ENCODE results near the gene SH3BP4.

SH3BP4 gene

DNA sequence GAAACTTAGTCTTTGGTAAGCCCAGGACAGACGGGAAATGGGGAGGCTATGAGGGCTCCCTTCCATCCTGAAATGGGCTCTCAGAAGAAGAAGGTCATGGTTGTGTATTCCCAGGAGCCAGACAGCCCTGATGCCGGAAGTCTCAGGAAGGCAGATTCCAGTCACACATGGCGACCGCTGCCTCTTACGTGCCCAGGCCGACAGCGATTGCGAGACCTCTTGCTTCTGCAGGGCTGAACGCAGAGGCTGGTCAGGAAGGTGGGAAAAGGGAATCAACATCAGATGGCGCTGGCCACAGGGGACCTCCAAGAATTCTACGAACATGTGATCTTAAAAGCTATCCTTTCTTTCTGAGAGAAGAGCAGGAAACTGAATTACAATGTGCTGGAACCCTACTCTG, 22.8 kb upstream of the SH3BP4 start:
- in situ Hi-C loops (cut with MboI; ENCODE audit: low sequenced_read_pairs): no loop called here
- no peaks in the 10 kb centered on the region for H3K36me3 ChIP-seq (replicated peaks)
- H3K4me1 ChIP-seq: no peaks in the 10 kb centered on the region
- no peaks in the 10 kb centered on the region for H3K9me3 ChIP-seq
- no peaks in the 10 kb centered on the region for H3K27me3 ChIP-seq (ENCODE audit: low read depth)
- H3K4me3 ChIP-seq: no peak overlapping the region
- no peak for DNase-seq (ENCODE audit: low spot score in 2 of 2)

DNA sequence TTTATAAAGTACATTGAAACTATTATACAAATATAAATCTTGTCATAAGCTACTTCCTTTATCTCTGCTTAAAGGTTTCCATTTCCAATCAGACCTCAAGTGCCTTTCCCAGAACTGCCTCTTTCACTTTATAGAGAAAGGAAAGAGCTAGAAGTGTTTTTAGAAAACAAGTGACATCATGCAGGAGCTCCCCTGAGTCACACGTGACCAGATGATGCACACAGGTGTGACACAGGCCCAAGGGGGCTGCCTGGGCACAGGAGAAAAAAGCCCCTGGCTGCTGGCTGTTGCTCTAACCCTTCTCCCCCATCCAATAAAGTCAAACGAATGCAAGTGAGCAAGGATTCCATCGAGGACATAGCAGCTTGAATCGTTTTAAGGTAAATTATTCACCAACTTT, 21.4 kb upstream of the SH3BP4 start:
- DNase-seq (ENCODE audit: low spot score in 2 of 2): no peak
- Histone ChIP-seq H3K4me3 (no peak overlapping the region), H3K9me3 (no peaks in the 10 kb centered on the region), H3K36me3 (replicated peaks) (no peaks in the 10 kb centered on the region), H3K27me3 (ENCODE audit: low read depth) (no peaks in the 10 kb centered on the region), H3K4me1 (no peaks in the 10 kb centered on the region)
- in situ Hi-C loops (cut with MboI; ENCODE audit: low sequenced_read_pairs): no loop called here

DNA sequence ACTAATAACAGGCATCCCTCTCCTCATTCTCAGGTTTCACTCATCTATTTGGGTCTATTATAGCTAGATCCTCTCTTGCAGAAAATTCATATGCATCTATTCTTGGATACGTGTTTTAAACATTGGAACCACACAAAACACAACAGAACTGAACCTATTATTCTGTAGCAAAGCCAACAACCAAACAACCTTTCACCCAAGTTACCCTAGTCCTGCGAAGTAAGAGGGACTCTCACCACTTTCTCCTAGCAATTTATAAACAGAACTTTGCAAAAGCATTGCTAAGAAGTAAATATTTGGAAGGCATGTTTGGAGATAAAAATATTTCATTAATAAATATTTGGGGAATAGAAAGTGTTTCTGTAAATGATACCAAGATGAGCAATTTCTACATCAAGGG, 20.4 kb upstream of the SH3BP4 start:
- no peaks in the 10 kb centered on the region for H3K4me1 ChIP-seq
- DNase-seq (ENCODE audit: low spot score in 2 of 2): no peak
- H3K9me3 ChIP-seq: no peaks in the 10 kb centered on the region
- no peak overlapping the region for H3K4me3 ChIP-seq
- no peaks in the 10 kb centered on the region for H3K27me3 ChIP-seq (ENCODE audit: low read depth)
- H3K36me3 ChIP-seq (replicated peaks): no peaks in the 10 kb centered on the region
- in situ Hi-C loops (cut with MboI; ENCODE audit: low sequenced_read_pairs): no loop called here

DNA sequence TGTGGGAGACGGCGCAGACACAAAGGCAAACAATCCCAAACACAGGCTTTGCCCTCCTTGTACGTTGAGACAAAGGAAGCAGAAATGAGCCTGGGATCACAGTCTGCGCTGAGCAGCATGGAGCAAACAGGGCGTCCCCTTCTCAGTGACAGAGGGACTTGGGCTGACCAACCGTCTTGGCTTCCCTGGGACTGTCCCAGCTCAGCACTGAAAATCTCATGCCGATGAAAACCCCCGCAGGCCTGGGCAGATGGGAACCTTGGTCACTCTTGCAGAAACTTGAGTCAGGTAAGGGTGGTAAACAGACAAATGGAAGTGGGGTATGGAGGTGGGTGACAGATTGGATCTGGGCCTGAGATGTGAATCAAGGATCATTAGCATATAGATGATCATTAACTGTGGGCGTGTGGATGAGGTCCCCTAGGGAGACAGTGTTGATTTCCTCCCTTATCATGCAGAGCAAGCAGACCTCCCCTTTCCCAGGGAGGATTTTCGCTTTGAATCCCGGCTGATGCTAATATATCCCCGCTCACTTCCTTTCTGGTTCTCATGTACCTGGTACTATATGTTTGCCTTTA, 19.1 kb upstream of the SH3BP4 start:
- H3K36me3 ChIP-seq (replicated peaks): no peaks in the 10 kb centered on the region
- H3K9me3 ChIP-seq: no peaks in the 10 kb centered on the region
- H3K4me1 ChIP-seq: no peaks in the 10 kb centered on the region
- H3K4me3 ChIP-seq: no peak overlapping the region
- in situ Hi-C loops (cut with MboI; ENCODE audit: low sequenced_read_pairs): no loop called here
- DNase-seq (ENCODE audit: low spot score in 2 of 2): no peak
- no peaks in the 10 kb centered on the region for H3K27me3 ChIP-seq (ENCODE audit: low read depth)

DNA sequence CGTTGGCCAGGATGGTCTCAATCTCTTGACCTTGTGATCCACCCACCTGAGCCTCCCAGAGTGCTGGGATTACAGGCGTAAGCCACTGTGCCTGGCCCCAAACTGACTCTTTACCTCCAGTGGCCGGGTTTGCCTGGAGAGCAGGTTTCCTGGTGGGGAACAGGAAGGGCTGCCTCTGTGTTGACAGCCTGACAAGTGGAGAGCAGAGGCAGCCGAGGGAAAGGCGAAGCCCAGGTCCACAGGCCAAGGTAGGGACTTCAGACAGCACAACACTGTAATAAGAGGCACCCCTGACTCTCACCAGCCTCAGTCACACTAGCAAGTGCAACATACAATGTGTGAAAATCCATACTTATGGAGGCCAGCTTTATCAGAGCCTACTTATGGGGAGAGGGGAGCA, 16.5 kb upstream of the SH3BP4 start:
- no peaks in the 10 kb centered on the region for H3K27me3 ChIP-seq (ENCODE audit: low read depth)
- no peak overlapping the region for H3K4me3 ChIP-seq
- H3K9me3 ChIP-seq: no peaks in the 10 kb centered on the region
- no peak for DNase-seq (ENCODE audit: low spot score in 2 of 2)
- in situ Hi-C loops (cut with MboI; ENCODE audit: low sequenced_read_pairs): no loop called here
- H3K36me3 ChIP-seq (replicated peaks): no peaks in the 10 kb centered on the region
- H3K4me1 ChIP-seq: no peaks in the 10 kb centered on the region

DNA sequence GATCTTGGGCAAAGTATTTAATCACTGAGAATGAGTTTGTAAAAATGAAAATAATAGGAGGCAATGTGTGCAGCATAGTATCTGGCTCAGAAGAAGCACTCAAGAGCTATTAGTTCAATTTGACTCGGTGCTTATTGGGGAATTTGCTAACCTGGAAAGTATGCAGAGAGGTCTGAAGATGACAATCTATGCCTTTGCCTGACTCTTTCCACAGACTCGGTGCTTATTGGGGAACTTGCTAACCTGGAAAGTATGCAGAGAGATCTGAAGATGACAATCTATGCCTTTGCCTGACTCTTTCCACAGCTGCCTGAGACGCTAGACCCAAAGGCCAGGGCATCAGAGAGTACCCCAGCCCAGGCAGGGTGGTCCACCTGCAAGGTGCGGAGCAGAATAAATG, 12.2 kb upstream of the SH3BP4 start:
- Histone ChIP-seq H3K36me3 (replicated peaks) (no peaks in the 10 kb centered on the region), H3K27me3 (ENCODE audit: low read depth) (peaks cover 4% of the 10 kb centered on the region), H3K4me1 (no peaks in the 10 kb centered on the region), H3K4me3 (no peak overlapping the region), H3K9me3 (no peaks in the 10 kb centered on the region)
- in situ Hi-C loops (cut with MboI; ENCODE audit: low sequenced_read_pairs): no loop called here
- DNase-seq (ENCODE audit: low spot score in 2 of 2): no peak

DNA sequence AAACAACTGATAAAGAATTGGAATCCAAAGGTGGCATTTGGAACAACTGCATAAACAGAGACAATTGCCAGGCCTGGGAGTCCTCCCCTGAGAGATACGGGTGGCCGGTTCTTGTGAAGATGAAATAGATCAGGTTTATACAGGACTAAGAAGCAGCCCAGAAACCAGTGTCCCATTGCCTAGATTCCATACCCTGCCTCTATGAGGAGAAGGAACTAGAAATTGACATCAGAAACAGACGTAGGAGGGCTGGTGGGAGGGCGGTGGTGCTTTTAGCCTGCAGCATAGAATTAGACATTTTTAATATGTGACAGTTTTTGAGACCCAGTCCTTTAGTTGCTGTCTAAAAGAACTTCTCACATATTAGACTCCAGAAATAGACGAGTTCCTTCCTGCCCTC, 11.8 kb upstream of the SH3BP4 start:
- H3K9me3 ChIP-seq: no peaks in the 10 kb centered on the region
- no peak for DNase-seq (ENCODE audit: low spot score in 2 of 2)
- in situ Hi-C loops (cut with MboI; ENCODE audit: low sequenced_read_pairs): no loop called here
- no peaks in the 10 kb centered on the region for H3K36me3 ChIP-seq (replicated peaks)
- peaks cover 4% of the 10 kb centered on the region for H3K27me3 ChIP-seq (ENCODE audit: low read depth)
- H3K4me1 ChIP-seq: no peaks in the 10 kb centered on the region
- no peak overlapping the region for H3K4me3 ChIP-seq

DNA sequence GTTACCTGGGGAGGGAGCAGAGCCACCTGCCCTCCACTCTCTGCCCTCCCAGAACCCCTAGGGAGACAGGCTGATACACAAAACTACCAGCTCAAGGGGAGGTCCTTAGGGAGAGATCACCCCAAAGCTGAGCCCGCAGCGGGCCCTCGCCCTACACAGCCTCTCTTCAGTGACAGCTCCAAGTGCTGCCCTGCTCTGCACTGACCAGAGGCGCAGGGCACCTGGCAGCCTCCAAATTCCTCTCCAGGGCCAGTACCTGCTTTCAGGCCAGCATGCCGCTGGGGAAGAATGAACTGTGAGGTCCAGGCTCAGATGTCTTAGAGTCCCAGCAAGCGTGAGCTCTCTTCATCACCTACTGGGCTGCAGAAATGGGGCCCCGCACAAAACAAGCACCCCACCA, 11.3 kb upstream of the SH3BP4 start:
- H3K27me3 ChIP-seq (ENCODE audit: low read depth): peaks cover 4% of the 10 kb centered on the region
- no peaks in the 10 kb centered on the region for H3K4me1 ChIP-seq
- no peak overlapping the region for H3K4me3 ChIP-seq
- in situ Hi-C loops (cut with MboI; ENCODE audit: low sequenced_read_pairs): no loop called here
- H3K9me3 ChIP-seq: no peaks in the 10 kb centered on the region
- H3K36me3 ChIP-seq (replicated peaks): no peaks in the 10 kb centered on the region
- DNase-seq (ENCODE audit: low spot score in 2 of 2): no peak

DNA sequence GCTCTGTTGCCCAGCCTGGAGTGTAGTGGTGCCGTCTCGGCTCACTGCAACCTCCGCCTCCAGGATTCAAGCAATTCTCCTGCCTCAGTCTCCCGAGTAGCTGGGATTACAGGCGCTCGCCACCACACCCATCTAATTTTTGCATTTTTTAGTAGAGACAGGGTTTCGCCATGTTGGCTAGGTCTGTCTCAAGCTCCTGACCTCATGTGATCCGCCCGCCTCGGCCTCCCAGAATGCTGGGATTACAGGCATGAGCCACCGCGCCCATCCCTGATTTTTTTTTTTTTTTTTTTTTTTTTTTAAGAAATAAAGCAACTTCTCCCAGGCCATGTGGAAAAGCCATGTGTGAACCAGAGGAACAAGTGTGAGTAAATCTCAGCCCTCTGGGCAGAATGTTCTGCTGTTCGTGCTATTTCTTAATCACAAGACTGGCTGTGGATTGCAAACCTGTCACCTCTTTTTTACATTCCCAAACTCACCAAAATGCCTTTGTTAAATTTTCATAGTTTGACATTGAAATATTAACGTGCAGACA, 6.4 kb upstream of the SH3BP4 start:
- DNase-seq (ENCODE audit: low spot score in 2 of 2): no peak
- Histone ChIP-seq H3K27me3 (ENCODE audit: low read depth) (peaks cover 4% of the 10 kb centered on the region), H3K4me3 (no peak overlapping the region), H3K36me3 (replicated peaks) (no peaks in the 10 kb centered on the region), H3K4me1 (no peaks in the 10 kb centered on the region; the same call in 1 of the 2 replicates), H3K9me3 (no peaks in the 10 kb centered on the region)
- in situ Hi-C loops (cut with MboI; ENCODE audit: low sequenced_read_pairs): no loop called here

DNA sequence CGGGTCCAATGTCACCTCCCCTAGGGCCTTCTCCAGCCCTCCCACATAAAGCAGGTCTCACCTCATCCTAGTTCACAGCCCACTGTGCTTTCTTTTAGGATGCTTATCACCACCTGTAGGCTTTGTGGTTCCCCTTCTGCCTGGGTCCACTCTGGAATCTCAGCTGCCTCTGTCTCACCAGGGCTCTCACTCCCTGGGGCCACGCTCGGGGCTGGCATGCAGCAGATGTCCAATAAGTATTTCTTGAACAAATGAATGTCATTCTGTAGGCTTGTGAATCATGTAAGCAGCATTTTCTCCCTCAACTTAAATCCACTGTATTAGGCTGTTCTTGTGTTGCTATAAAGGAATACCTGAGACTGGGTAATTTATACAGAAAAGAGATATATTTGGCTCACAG, 4.3 kb upstream of the SH3BP4 start:
- no peak for DNase-seq (ENCODE audit: low spot score in 2 of 2)
- H3K36me3 ChIP-seq (replicated peaks): no peaks in the 10 kb centered on the region
- peaks cover 4% of the 10 kb centered on the region; the same call in 1 of the 2 replicates for H3K27me3 ChIP-seq (ENCODE audit: low read depth)
- H3K4me1 ChIP-seq: peaks cover 3% of the 10 kb centered on the region; the same call in 1 of the 2 replicates
- in situ Hi-C loops (cut with MboI; ENCODE audit: low sequenced_read_pairs): no loop called here
- H3K9me3 ChIP-seq: no peaks in the 10 kb centered on the region
- no peak overlapping the region for H3K4me3 ChIP-seq

DNA sequence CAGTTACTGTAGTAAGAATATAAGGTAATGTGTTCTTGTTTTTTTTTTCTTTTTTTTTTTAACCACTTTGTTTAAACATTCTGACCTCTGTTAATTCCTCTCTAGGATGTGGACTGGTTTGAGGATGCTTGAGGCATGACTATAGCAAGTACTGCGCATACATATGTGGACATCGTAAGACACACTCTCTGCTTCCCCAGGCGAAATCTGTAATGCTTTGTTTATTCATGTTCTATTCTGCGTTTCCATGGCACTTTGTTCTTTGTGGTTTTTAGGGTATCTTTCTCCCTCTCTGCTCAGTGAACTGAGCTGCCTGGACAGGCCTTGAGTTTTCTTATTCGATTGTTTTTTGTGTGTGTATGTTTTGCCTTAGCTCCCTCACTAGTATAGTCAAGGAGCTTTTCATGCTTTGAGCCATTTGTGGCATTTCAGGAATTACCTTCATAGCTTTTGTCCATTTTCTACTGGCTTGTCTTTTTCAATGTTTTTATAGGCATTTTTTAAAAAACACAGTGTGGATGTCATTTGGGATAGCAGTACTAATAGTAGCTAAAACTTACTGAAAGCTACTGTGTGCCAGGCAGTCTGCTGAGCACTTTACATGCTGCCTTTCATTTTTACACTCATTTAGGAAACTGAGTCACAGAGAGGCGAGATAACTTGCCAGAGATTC, 1.9 kb upstream of the SH3BP4 start:
- H3K9me3 ChIP-seq: no peaks in the 10 kb centered on the region

DNA sequence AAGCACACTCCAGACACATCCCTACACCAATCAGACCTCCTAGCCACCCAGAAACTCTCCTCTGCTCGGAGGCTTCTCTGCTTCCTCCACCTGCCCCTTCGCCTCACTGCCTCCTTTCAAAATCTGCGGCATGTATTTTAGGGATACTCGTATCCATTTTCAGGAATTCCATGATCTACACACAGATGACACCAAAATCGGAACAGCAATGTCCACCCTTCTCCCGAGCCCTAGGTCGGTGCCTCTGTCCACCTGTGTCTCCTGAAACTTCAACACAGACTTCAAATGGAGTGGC, 1.4 kb upstream of the SH3BP4 start:
- Histone ChIP-seq H3K36me3 (replicated peaks) (no peaks in the 10 kb centered on the region), H3K27me3 (ENCODE audit: low read depth) (no peaks in the 10 kb centered on the region), H3K4me3 (no peak overlapping the region), H3K9me3 (no peaks in the 10 kb centered on the region), H3K4me1 (peaks cover 10% of the 10 kb centered on the region)
- DNase-seq (ENCODE audit: low spot score in 2 of 2): no peak
- in situ Hi-C loops (cut with MboI; ENCODE audit: low sequenced_read_pairs): no loop called here

More for the DNA sequence above, 1.9 kb upstream of the SH3BP4 start:
- H3K4me3 ChIP-seq: no peak overlapping the region
- H3K4me1 ChIP-seq: peaks cover 5% of the 10 kb centered on the region
- H3K36me3 ChIP-seq (replicated peaks): no peaks in the 10 kb centered on the region
- DNase-seq (ENCODE audit: low spot score in 2 of 2): no peak
- no peaks in the 10 kb centered on the region for H3K27me3 ChIP-seq (ENCODE audit: low read depth)
- in situ Hi-C loops (cut with MboI; ENCODE audit: low sequenced_read_pairs): no loop called here

DNA sequence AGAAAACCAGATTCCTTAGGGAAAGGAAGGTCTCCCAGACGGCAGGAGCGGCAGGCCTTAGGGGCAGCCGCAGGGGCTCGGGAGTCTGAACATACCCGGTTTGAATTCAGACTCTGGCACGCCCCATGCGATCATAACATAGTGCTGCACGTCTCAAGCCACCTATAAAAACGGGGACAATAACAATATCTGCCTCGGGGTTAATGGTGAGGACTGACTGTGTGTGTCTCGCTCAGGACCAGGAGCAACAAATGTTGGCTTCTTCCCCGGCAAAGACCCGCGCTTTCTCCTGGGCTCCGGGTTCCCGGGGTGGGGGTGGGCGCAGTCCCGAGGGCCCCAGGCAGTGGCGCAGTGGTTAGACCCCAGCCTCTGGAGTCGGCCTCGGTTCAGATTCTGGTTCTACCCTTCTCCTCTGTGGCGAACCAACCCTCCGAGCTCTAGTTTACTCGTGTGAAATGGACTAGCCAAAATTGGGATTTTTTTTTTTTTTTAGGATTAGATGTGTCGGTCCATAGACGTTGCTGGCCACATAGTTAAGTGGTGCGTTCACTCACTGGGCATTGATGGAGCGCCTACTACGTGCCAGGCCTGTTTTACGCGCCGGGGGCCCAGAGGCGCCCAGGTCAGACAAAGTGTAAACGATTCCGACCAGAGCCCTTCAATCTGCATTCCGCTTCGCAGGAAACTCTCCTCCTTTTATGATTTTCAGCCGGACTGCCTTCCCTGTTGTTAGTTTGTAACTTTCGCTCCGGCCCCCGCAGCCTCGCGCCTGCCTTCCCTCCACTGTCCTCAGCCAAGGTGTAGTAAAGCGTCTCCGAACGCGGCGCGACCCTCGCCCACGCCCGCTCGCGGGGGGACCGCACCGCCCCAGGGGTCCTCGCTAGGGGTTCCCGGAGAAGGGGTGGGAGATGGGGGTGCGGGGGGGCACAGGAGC, 820 bp upstream of the SH3BP4 start:
- H3K27me3 ChIP-seq (ENCODE audit: low read depth): no peaks in the 10 kb centered on the region
- in situ Hi-C loops (cut with MboI; ENCODE audit: low sequenced_read_pairs): no loop called here
- no peaks in the 10 kb centered on the region for H3K36me3 ChIP-seq (replicated peaks)
- no peak for DNase-seq (ENCODE audit: low spot score in 2 of 2)
- no peaks in the 10 kb centered on the region for H3K9me3 ChIP-seq
- H3K4me3 ChIP-seq: peak overlapping the region; percentile 41
- H3K4me1 ChIP-seq: peaks cover 16% of the 10 kb centered on the region
